Measurements from ENCODE around the gene PER1. TPM values are rescaled to one million over a fixed set of nuclear protein-coding genes. Genes with fewer than 3 reads are reported as not detected.

PER1 gene
- total RNA-seq, 4 donors from 2014 or later: 55.9 to 211 (median 109) TPM

GRCh38 chr17:8151120-8151640, 1.0 kb downstream of the PER1 start:
- no peaks in the 10 kb centered on the region for H3K9me3 ChIP-seq
- peak overlapping the region; percentile 95 to 100 (median 99) for H3K27ac ChIP-seq
- in situ Hi-C loops (cut with MboI; ENCODE audit: low pct_ligation_motif_present in 1 of 4, low pct_unique_long_range_greater_than_20kb in 1 of 4, low sequenced_read_pairs in 3 of 4): no loop called here
- peaks cover 0 to 44% (median 28%) of the 10 kb centered on the region in 4 donors for H3K36me3 ChIP-seq
- intact Hi-C loops (cut with DNase I; ENCODE audit: low total_unique reads): no loop called here
- H3K27me3 ChIP-seq: no peaks in the 10 kb centered on the region
- 0% methylated on average over 13 of the region's 38 CpGs; no CpG with 5 or more reads in 1 of the 2 donors for WGBS, 2 donors (ENCODE audit: low coverage in 1 of 2)
- H3K4me1 ChIP-seq: peaks cover 10 to 43% (median 35%) of the 10 kb centered on the region in 4 donors
- TF ChIP-seq POLR2AphosphoS5 (IDR thresholded peaks at IDR 0.05) (peak; percentile 76 to 84 (median 82)), POLR2A (IDR thresholded peaks at IDR 0.05) (no peak), EP300 (IDR thresholded peaks at IDR 0.05; ENCODE audit: low read depth) (peak; percentile 57)
- TF ChIP-seq, protein P1, sequence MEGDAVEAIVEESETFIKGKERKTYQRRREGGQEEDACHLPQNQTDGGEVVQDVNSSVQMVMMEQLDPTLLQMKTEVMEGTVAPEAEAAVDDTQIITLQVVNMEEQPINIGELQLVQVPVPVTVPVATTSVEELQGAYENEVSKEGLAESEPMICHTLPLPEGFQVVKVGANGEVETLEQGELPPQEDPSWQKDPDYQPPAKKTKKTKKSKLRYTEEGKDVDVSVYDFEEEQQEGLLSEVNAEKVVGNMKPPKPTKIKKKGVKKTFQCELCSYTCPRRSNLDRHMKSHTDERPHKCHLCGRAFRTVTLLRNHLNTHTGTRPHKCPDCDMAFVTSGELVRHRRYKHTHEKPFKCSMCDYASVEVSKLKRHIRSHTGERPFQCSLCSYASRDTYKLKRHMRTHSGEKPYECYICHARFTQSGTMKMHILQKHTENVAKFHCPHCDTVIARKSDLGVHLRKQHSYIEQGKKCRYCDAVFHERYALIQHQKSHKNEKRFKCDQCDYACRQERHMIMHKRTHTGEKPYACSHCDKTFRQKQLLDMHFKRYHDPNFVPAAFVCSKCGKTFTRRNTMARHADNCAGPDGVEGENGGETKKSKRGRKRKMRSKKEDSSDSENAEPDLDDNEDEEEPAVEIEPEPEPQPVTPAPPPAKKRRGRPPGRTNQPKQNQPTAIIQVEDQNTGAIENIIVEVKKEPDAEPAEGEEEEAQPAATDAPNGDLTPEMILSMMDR (IDR thresholded peaks at IDR 0.05): peak in 1 of 5 experiments; percentile 38
- peak; percentile 92 for DNase-seq
- peak overlapping the region; percentile 46 to 92 (median 67) for H3K4me3 ChIP-seq

DNA sequence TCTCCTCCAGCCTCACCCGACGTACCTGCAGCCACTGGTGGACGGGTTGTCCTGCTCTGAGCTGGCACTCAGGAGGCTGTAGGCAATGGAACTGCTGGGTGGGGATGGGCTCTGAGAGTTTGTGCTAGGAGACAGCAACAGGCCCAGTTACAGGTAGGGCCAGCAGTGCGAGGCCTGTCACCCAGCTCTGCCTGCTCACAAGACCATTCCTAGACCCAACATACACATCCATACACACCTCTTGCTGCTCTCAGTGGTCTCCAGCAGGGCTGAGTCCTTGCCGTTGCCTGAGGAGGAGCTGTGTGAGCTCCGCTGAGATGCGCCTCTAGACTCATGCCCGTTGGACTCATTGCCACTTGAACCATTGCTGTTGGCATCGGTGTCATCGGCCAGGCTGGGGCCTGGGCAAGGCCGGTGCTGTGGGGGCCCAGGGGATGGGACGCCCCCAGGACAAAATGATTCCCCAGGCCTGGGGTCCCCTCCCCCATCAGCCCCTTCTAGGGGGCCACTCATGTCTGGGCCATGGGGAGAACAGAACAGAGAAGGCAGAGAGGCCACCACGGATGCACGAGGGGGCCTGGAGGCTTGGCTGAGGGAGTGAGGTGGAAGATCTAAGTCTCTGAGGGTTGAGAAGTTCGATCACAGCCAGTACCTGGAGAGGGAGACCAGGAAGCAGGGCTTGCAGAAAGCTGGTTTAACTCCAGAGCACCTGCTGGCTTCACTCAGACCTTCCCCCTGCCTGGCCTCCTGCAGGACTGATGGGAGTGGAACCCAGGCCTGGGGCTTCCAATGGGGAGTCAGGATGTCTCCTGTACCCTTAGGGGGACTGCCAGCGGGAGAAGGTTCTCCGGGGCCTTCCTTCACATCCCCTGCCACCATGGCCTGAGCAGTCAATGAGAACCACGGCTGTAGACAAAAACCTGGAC, 1.7 kb downstream of the PER1 start:
- Histone ChIP-seq H3K27ac (peak overlapping the region; percentile 95 to 100 (median 99)), H3K36me3 (peaks cover 0 to 51% (median 33%) of the 10 kb centered on the region in 4 donors), H3K27me3 (no peaks in the 10 kb centered on the region), H3K9me3 (no peaks in the 10 kb centered on the region), H3K4me1 (peaks cover 10 to 43% (median 35%) of the 10 kb centered on the region in 4 donors), H3K4me3 (peak overlapping the region in 3 of 4 donors; percentile 46 to 92 (median 49))
- no peak for DNase-seq
- intact Hi-C loops (cut with DNase I; ENCODE audit: low total_unique reads) (no loop called here), in situ Hi-C loops (cut with MboI; ENCODE audit: low pct_ligation_motif_present in 1 of 4, low pct_unique_long_range_greater_than_20kb in 1 of 4, low sequenced_read_pairs in 3 of 4) (no loop called here)
- 73% methylated on average over 17 of the region's 18 CpGs; no CpG with 5 or more reads in 1 of the 2 donors for WGBS, 2 donors (ENCODE audit: low coverage in 1 of 2)
- TF ChIP-seq POLR2AphosphoS5 (IDR thresholded peaks at IDR 0.05) (no peak), EP300 (IDR thresholded peaks at IDR 0.05; ENCODE audit: low read depth) (no peak), POLR2A (IDR thresholded peaks at IDR 0.05) (no peak)
- TF ChIP-seq, protein P1 (IDR thresholded peaks at IDR 0.05): no peak

- in situ Hi-C loops (cut with MboI; ENCODE audit: low pct_ligation_motif_present in 1 of 4, low pct_unique_long_range_greater_than_20kb in 1 of 4, low sequenced_read_pairs in 3 of 4): loop anchor here in 1 of 4 donors (25.0 kb wide), 1 partner anchor 912 kb away; the partner anchor contains the start of genes DVL2, GABARAP and PHF23
- H3K27ac ChIP-seq: peak overlapping the region; percentile 95 to 100 (median 99)
- no peak for DNase-seq
Observed at GRCh38 chr17:8149419-8150193, 2.6 kb downstream of the PER1 start.

More at GRCh38 chr17:8149419-8150193, 2.6 kb downstream of the PER1 start:
- TF ChIP-seq POLR2AphosphoS5 (IDR thresholded peaks at IDR 0.05): peak in 1 of 3 donors; percentile 4
- TF ChIP-seq, protein P1 (IDR thresholded peaks at IDR 0.05): no peak
- Histone ChIP-seq H3K27me3 (no peaks in the 10 kb centered on the region), H3K4me1 (peaks cover 10 to 39% (median 32%) of the 10 kb centered on the region in 4 donors), H3K36me3 (peaks cover 0 to 60% (median 38%) of the 10 kb centered on the region in 4 donors), H3K9me3 (no peaks in the 10 kb centered on the region), H3K4me3 (no peak overlapping the region)
- WGBS, 2 donors (ENCODE audit: low coverage in 1 of 2): 60 to 92% methylated on average over 1 to 29 of the region's 29 CpGs
- intact Hi-C loops (cut with DNase I; ENCODE audit: low total_unique reads): no loop called here

Data from transverse colon (tissue), 4 donors.